CD4-positive, alpha-beta T cell (primary cell): Measurements from ENCODE around the gene SHISA5. TPM values are rescaled to one million over a fixed set of nuclear protein-coding genes. Genes with fewer than 3 reads are reported as not detected.
A peak's percentile ranks its signal among the peaks of the same experiment; 100 is the strongest.

Experiments
- ATAC-seq: fragments of 200-7000 bp; cut with Tn5 transposase; one replicate; pipeline ENCODE4 v1.10.0; 2022; ENCODE audit warnings: mild to moderate bottlenecking; ENCODE audit not compliant: poor library complexity
- CTCF ChIA-PET: fragments of 350-600 bp; sonication (Branson Sonifier 250); formaldehyde crosslinking; loops from one replicate; lab custom pipeline; 2021; ENCODE audit warnings: antibody characterized with exemption, inconsistent platforms; lab: Charles Lee
- POLR2A ChIA-PET: fragments of 350-600 bp; sonication (Branson Sonifier 250); formaldehyde crosslinking; loops from one replicate; lab custom pipeline; 2021; ENCODE audit warnings: antibody characterized with exemption, inconsistent platforms; lab: Charles Lee
- DNase-seq, 14 experiments: peaks; one replicate each; pipeline ENCODE4 v3.0.0-alpha.2; 2013 to 2020; ENCODE audit warnings: mixed read lengths in 2 of 14
- H3K27ac ChIP-seq, 2 donors: one replicate each; pipeline versions ENCODE4 v1.5.1 to v1.7.0; 2013; ENCODE audit warnings: low read length in 2 of 2, low read depth in 1 of 2, mild to moderate bottlenecking in 1 of 2
- H3K27me3 ChIP-seq, 2 experiments: 1 replicate in 1 of 2; 2 replicates in 1 of 2; pipeline versions ENCODE4 v1.6.1 to v1.7.0; 2013; ENCODE audit warnings: low read length in 2 of 2, control low read depth in 1 of 2, mild to moderate bottlenecking in 1 of 2, moderate library complexity in 1 of 2; ENCODE audit not compliant: insufficient read depth in 2 of 2, control insufficient read depth in 1 of 2
- H3K36me3 ChIP-seq: one replicate; pipeline ENCODE4 v1.6.1; 2013; ENCODE audit warnings: low read length, control low read depth; ENCODE audit not compliant: insufficient read depth
- H3K4me1 ChIP-seq: one replicate; pipeline ENCODE4 v1.6.1; 2013; ENCODE audit warnings: low read length, control low read depth; ENCODE audit not compliant: insufficient read depth
- H3K4me3 ChIP-seq: one replicate; pipeline ENCODE4 v1.5.1; 2013; ENCODE audit warnings: mild to moderate bottlenecking, low read length, moderate library complexity
- H3K9me3 ChIP-seq, 2 experiments: 1 replicate in 1 of 2; 2 replicates in 1 of 2; pipeline versions ENCODE4 v1.6.1 to v1.7.0; 2013; ENCODE audit warnings: low read length in 2 of 2, mild to moderate bottlenecking in 2 of 2, control low read depth in 1 of 2, moderate library complexity in 1 of 2; ENCODE audit not compliant: control insufficient read depth in 1 of 2, insufficient read depth in 1 of 2
- H3K27ac Mint-ChIP-seq: one replicate; pipeline ENCODE4 v1.8.0; 2020; ENCODE audit warnings: mixed read lengths
- H3K27me3 Mint-ChIP-seq: one replicate; pipeline ENCODE4 v1.8.0; 2021; ENCODE audit warnings: mixed read lengths
- H3K36me3 Mint-ChIP-seq: one replicate; pipeline ENCODE4 v1.8.0; 2021; ENCODE audit warnings: low read depth, mixed read lengths
- H3K4me1 Mint-ChIP-seq: one replicate; pipeline ENCODE4 v1.8.0; 2021; ENCODE audit warnings: low read depth, mixed read lengths
- H3K4me3 Mint-ChIP-seq: one replicate; pipeline ENCODE4 v1.8.0; 2020; ENCODE audit warnings: mild to moderate bottlenecking, mixed read lengths
- H3K9me3 Mint-ChIP-seq: one replicate; pipeline ENCODE4 v1.8.0; 2020; ENCODE audit warnings: mixed read lengths
- CTCF ChIP-seq: fragments of 200-600 bp; IDR thresholded peaks from one replicate; pipeline ENCODE4 v1.8.0; 2022; ENCODE audit warnings: antibody characterized with exemption, mild to moderate bottlenecking
- intact Hi-C, 2 experiments: fragments of 100-400 bp; cut with DNase I in 1 of 2; cut with micrococcal nuclease in 1 of 2; formaldehyde crosslinking; loops; one replicate each; pipeline versions ENCODE4 v1.15.1 to v1.9.0; 2023 to 2025; cut with DNase I, micrococcal nuclease
- total RNA-seq, 174 experiments: library from RNA in 2 of 174; stranded (reverse) in 2 of 174; gene quantifications; one replicate each; pipeline ENCODE4 v1.2.3 and lab custom pipeline; 2021 to 2026

The SHISA5 gene
- total RNA-seq, 2 experiments from 2014 or later = 102 to 109 TPM

GRCh38 chr3:48445277-48445882 is 58.6 kb downstream of the SHISA5 start:
- H3K27ac Mint-ChIP-seq = peak overlapping the region; percentile 86
- H3K9me3 Mint-ChIP-seq = no peaks in the 10 kb centered on the region
- H3K9me3 ChIP-seq = no peaks in the 10 kb centered on the region
- no peak overlapping the region for H3K27ac ChIP-seq
- DNase-seq = no peak
- CTCF ChIA-PET = interaction anchor here (0.9 to 6.8 kb wide), 3 partner anchors 9 to 89 kb away, joined by 3 to 56 read pairs (median 7); no protein-coding TSS in a partner anchor
- peaks cover 69% of the 10 kb centered on the region for H3K36me3 Mint-ChIP-seq
- no peak for TF ChIP-seq CTCF
- peaks cover 42% of the 10 kb centered on the region for H3K4me1 ChIP-seq
- ATAC-seq = no peak
- H3K4me1 Mint-ChIP-seq = peaks cover 66% of the 10 kb centered on the region
- peaks cover 32% of the 10 kb centered on the region for H3K36me3 ChIP-seq
- H3K4me3 Mint-ChIP-seq = peak overlapping the region; percentile 86
- no peaks in the 10 kb centered on the region for H3K27me3 ChIP-seq
- no peak overlapping the region for H3K4me3 ChIP-seq
- POLR2A ChIA-PET = interaction anchor here (0.6 to 3.5 kb wide), 12 partner anchors 9 to 144 kb away, joined by 3 to 23 read pairs (median 4); no protein-coding TSS in a partner anchor
- no peaks in the 10 kb centered on the region for H3K27me3 Mint-ChIP-seq
- intact Hi-C loops = no loop called here

GRCh38 chr3:48441940-48442339 is 62.0 kb downstream of the SHISA5 start:
- intact Hi-C loops = no loop called here
- peaks cover 43% of the 10 kb centered on the region for H3K4me1 ChIP-seq
- ATAC-seq = no peak
- no peaks in the 10 kb centered on the region for H3K9me3 ChIP-seq
- H3K4me3 Mint-ChIP-seq = peak overlapping the region; percentile 96
- CTCF ChIA-PET = no interaction called here
- H3K36me3 ChIP-seq = peaks cover 29% of the 10 kb centered on the region
- peak overlapping the region; percentile 37 to 43 for H3K27ac ChIP-seq
- H3K27me3 ChIP-seq = no peaks in the 10 kb centered on the region
- DNase-seq = no peak
- no peaks in the 10 kb centered on the region for H3K9me3 Mint-ChIP-seq
- TF ChIP-seq CTCF = no peak
- POLR2A ChIA-PET = interaction anchor here (2.8 kb wide), 1 partner anchor 31 kb away, joined by 55 read pairs; no protein-coding TSS in a partner anchor
- H3K4me1 Mint-ChIP-seq = peaks cover 68% of the 10 kb centered on the region
- no peak overlapping the region for H3K27ac Mint-ChIP-seq
- no peaks in the 10 kb centered on the region for H3K27me3 Mint-ChIP-seq
- H3K4me3 ChIP-seq = no peak overlapping the region
- peaks cover 61% of the 10 kb centered on the region for H3K36me3 Mint-ChIP-seq

- H3K4me1 Mint-ChIP-seq = peaks cover 57% of the 10 kb centered on the region
- DNase-seq (peak in 4 of 14 experiments; percentile 21 to 51 (median 40)), ATAC-seq (peak; percentile 8)
- H3K4me3 Mint-ChIP-seq = peak overlapping the region; percentile 96
- H3K27ac ChIP-seq = peak overlapping the region; percentile 88 to 94
- peaks cover 29% of the 10 kb centered on the region for H3K36me3 ChIP-seq
- H3K27me3 Mint-ChIP-seq = no peaks in the 10 kb centered on the region
- H3K9me3 ChIP-seq = no peaks in the 10 kb centered on the region
- ChIA-PET CTCF (interaction anchor here (0.9 to 2.2 kb wide), 7 partner anchors 18 to 118 kb away, joined by 3 to 16 read pairs (median 3); no protein-coding TSS in a partner anchor), POLR2A (interaction anchor here (0.6 to 2.8 kb wide), 21 partner anchors 8 to 498 kb away, joined by 3 to 55 read pairs (median 8); partner anchors contain the start of genes IP6K2, PFKFB4, PLXNB1 and SHISA5)
- intact Hi-C loops = loop anchor here in 1 of 2 experiments (1.0 kb wide), 2 partner anchors 33 to 67 kb away; no protein-coding TSS in a partner anchor
- peaks cover 50% of the 10 kb centered on the region for H3K36me3 Mint-ChIP-seq
- H3K4me3 ChIP-seq = peak overlapping the region; percentile 57
- no peak for TF ChIP-seq CTCF
- peaks cover 44% of the 10 kb centered on the region for H3K4me1 ChIP-seq
- H3K9me3 Mint-ChIP-seq = no peaks in the 10 kb centered on the region
- H3K27me3 ChIP-seq = no peaks in the 10 kb centered on the region
- no peak overlapping the region for H3K27ac Mint-ChIP-seq
Measured at GRCh38 chr3:48440590-48440958, 63.4 kb downstream of the SHISA5 start.
